ENCODE results near the gene SMYD2.

GRCh38 chr1:214306269-214306668 is 25.3 kb downstream of the SMYD2 start:
- TF ChIP-seq CTCF (IDR thresholded peaks at IDR 0.05; ENCODE audit: poor library complexity) (no peak), EZH2phosphoT487 (IDR thresholded peaks at IDR 0.05; ENCODE audit: low read depth, severe bottlenecking, unreplicated experiment) (no peak), EZH2 (IDR thresholded peaks at IDR 0.05; ENCODE audit: borderline replicate concordance) (no peak)
